Dermis blood vessel endothelial cell (primary cell): ENCODE measurements around the gene MCUR1. TPM values are rescaled to one million over a fixed set of nuclear protein-coding genes. Genes with fewer than 3 reads are reported as not detected.
"Not testable (repeated sequence)": the region's sequence is repeated elsewhere in the genome, so short reads cannot be mapped to it uniquely, and the experiment has no call there.

Experiments
- DNase-seq: peaks from one replicate; pipeline ENCODE4 v3.0.0; 2010
- total RNA-seq: library from RNA; depleted of rRNA; stranded (reverse); fragments of >200 nt; gene quantifications from 2 replicates; pipeline ENCODE4 v1.2.3, GENCODE V29; 2014

The MCUR1 gene
- total RNA-seq, 1 donor from 2014 or later, result 8.3 TPM

DNA sequence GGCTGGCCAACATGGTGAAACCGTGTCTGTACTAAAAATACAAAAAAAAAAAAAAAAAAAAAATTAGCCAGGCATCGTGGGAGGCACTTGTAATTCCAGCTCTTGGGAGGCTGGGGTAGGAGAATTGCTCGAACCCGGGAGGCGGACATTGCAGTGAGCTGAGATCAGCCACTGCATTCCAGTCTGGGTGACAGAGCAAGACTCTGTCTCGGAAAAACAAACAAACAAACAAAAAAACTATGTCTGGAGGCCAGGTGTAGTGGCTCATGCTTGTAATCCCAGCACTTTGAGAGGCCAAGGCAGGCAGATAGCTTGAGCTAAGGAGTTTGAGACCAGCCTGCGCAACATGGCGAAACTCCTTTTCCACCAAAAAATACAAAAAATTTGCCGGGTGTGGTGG is 38.9 kb downstream of the MCUR1 start:
- not testable (repeated sequence) for DNase-seq

DNA sequence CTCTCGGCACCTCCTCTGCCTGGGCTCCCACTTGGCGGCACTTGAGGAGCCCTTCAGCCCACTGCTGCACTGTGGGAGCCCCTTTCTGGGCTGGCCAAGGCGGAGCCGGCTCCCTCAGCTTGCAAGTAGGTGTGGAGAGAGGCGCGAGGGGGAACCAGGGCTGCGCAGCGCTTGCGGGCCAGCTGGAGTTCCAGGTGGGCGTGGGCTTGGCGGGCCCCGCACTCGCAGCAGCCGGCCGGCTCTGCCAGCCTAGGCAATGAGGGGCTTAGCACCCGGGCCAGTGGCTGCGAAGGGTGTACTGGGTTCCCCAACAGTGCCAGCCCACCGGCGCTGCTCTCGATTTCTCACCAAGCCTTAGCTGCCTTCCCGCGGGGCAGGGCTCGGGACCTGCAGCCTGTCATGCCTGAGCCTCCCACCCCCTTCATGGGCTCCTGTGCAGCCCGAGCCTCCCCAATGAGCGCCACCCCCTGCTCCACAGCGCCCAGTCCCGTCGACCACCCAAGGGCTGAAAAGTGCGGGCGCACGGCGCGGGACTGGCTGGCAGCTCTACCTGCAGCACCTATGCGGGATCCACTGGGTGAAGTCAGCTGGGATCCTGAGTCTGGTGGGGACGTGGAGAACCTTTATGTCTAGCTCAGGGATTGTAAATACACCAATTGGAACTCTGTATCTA is 41.9 kb downstream of the MCUR1 start:
- not testable (repeated sequence) for DNase-seq

DNA sequence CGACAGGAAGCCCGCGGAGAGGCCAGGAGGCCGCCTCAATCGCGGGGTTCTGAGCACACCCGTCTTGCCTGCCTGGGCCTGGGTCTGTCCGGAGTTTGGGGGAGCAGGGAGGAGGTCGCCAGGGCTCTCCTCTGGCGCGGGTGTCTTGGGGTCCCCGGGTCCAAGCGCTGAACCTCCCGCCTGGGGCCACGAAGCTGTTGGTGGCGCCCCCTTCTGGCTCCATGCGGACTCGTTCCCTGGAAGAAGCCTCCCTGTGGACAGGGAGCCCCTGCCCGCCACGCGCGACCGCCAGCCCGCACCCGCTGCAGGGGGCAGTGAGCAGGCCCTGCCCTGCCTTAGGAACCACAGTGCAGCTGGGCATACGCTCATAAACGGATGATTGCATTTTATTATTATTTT is 44.7 kb downstream of the MCUR1 start:
- DNase-seq, result no peak

DNA sequence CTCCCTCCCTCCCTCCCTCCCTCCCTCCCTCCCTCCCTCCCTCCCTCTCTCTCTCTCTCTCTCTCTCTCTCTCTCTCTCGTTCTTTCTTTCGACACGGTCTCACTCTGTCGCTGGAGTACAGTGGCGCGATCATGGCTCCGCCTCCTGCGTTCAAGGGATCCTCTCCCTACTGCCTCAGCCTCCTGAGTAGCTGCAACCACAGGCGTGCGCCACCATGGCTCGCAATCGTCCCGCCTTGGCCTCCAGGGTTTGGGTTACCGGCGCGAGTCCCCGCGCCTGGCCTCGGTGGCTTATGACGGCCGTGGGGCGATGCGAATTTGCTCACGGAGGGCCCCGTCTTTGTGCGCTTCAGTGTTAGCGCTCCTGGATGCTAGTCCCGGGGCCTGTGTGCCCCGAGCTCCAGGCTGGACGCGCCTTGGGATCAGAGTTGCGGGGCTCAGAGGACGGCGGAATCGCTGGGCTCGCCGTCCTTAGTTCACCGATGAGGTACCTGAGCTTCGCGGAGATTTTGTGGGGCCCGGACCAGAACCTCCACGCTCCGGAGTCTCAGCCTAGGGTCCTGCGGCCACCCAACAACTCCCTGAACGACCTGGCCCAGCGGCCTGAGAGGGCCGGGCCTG is 45.2 kb downstream of the MCUR1 start:
- no peak for DNase-seq

DNA sequence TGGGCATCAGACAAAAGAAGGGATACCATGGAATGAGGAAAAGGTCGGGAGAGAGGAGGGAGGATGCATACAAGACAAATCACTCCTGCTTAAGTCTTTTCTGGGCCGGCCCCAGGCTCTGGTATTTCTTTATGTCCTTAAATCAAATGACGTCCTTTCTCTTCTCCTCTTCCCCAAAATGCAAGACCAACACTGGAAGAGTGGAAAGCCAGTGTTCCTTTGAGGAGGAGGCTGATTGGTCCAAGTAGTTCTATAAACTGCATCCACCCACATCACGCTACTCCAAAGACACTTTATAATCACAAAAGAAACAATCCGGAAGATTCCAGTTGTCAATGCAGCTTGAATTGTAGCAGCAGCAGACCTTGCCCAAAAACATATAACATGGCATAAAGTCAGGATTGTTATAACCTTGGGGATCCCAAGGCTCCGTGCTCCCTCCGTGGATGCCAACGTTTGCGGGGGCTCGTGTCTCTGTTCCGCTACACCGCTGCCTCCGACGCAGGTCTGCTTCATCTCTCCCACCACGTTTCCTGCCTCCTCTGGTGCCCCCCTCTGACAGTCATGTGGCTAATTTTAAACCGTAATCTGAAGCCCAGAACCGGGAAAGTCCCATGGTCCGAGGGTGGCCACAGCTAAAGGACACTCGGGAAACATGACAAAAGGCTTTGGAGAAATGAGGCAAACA is 47.1 kb downstream of the MCUR1 start:
- DNase-seq, result peak; percentile 42

DNA sequence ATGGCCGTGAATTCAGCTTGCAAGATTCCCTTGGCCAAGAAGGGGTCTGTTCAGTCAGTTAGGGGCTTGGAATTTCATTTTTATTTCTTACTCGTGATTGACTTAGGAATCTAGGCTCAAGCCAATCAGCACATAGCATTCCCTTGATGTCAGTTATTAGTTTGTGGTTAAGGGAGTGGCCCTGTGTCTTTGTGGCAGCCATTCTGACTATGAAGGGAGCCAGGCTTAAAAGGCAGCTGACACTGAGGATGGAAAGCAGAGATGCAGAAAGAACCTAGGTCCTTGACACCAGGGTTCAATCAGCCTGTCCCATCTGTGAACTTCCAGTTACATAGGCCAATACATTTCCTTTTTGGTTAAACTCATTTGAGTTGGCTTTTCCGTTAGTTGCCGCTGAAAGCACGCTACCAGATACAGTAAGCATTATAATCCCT is 48.1 kb downstream of the MCUR1 start:
- DNase-seq, result peak; percentile 3

DNA sequence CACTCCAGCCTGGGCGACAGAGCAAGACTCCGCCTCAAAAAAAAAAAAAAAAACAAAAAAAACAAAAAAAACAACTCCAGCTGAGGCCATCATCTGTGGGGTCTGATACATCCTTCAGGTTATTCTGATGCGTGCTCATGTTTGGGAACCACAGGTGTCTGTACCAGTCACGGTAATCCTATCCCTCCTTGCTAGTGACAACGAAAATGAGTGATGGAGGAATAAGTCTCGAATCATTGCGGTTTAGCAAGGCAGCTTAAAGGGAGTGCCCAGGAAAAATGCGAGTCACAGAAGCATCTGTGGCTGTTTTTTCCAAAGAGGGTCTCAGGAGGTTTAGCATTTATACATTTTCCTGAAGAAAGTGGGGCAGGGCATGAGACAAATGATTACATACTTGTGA is 48.8 kb downstream of the MCUR1 start:
- no peak for DNase-seq

DNA sequence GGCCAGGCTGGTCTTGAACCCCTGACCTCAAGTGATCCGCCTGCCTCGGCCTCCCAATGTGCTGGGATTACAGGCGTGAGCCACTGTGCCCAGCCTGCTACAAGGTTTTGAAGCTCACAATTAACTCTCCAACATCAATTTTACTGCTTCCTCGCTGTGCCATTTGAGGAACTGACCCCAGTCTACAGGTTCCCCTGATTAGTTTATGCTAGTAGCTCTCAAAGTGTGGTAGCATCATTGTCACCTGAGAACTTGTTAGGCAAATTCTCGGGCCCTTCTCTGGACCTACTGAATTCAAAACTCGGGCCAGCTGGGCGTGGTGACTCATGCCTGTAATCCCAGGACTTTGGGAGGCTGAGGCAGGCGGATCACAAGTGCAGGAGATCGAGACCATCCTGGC is 49.4 kb downstream of the MCUR1 start:
- DNase-seq, result no peak

DNA sequence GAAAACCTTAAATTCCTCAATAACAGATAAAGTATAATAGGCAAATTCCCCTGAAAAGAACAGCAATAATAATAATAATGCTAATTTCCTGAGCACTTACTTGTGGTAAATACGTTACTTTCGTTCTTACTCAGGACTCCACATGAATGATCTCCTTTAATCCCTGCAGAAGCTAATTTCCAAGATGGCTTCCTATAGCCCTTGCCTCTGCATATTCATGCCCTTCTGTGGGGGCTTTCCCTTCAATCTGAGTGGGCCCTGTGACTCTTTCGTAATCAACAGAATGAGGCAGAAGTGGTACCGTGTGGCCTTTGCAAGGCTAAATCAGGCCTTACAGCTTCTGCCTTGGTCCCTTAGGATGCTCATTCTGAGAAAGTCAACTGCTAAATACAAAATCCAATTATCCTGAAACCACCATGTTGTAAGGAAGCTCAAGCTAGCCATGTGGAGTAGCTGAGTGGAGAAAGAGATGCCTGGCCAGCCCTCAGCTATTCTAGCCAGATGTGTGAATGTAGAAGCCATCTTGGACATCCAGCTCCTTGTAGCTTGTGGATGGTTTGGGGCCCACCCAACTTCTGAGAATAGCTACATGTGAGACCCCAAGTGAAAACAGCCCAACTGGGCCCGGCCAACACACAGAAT is 50.5 kb downstream of the MCUR1 start:
- DNase-seq, result no peak

DNA sequence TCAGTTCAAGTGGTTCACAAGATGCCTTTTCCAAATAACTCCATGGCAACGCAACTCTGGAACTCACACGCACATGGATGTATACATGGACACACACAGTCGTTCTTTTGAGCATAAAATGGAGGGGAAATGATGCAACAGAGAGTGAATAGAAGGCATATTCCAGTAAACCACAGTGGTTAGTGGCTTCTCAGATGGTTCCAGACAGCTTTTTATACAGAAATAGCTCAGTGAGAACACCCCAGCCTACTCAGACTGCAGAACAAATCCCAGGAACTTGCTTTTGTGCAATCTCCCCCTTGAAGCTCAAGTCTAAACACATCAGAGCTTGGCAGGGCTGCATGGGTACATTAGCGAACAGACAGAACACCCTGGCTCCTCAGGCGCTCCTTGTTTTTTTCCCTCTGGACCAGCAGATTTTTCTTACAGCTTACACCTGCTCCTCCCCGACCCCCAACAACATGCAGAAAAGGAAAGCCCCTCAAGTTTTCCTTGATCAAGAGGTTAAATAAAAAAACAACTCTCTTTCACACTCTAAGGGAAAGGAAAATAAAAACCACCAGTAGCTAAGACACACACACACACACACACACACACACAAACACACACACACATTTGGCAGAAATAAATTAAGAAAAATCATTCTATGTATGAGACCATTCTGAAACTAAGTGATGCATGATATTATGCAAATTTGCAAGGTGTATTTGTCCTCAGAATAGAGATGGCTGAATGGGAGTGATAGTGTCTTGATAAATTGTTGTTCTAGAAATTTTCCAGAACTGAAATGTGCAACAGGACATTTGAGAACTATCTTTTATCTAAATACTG is 51.5 kb downstream of the MCUR1 start:
- no peak for DNase-seq

DNA sequence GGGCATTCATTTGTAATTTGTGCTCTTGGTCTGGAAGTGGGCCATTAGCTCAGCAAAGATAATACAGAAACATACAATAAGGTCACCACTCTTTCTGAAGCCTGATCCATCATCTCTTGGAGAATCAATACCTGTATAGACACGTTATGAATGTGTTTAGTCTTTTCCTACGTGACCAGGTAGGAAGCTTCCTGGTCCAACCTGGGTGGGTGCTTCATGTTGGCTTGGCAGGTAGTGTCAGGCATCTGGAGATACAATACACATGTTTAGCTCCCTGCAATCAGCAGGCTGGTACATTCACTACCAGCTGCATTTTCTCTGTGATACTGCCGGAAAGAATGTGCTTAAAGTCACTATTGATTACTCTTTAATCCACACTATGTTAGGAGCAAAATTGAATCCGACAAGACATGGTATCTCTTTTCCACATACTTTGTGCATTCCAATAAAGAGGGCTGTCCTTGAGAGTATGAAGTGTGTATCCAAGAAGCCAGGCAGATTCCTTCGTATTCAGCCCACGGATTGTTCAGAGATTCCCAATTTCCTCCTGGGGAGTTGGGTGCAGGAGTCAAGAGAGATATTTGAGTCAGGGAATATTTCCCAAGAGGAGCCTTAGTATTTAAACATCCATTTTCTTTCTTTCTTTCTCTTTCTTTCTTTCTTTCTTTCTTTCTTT is 52.9 kb downstream of the MCUR1 start:
- no peak for DNase-seq

DNA sequence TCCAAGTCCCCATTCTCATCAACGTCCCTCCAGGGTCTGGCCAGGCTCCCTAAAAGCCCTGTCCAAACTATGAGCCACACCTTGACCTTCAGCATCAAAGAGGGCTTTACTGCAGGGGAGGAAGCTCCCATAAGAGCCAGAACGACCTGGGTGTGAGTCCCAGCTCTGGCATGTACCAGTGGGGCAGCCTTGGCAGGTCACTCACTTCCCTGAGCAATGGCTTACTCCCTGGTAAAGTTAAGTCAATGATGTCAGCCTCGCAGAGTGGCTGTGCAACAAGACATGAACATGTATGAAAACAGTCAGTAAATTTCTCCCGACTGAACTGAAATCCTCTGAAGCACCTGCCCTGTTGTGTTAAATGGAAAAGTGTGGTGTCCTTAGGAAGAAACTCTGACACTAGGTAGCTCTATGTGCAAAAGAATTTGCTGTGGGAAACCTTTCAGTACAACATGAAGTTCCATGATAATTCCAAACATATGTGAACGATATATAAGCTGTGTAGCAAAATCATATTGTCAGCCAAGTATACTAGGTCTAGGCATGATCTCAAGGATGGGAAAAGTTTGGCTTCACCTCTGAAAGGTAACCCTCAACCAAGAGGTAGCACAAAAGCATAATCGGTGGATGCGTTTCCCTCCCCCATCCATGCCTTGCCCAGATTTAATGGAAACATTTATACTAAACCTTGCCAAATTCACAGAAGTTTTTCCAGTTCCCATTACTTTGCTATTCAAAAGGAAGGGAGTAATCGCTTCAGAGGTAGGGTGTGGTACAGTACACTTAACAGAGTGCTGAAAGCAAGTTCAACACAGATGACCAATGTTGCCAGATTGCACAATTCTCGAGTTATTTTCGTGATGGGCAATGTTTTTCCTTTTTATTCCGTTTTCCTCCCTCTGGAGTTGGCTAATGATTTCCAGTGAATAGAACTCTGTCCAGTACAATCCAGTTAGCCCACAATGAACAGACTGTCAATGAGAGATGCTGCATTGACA is 53.8 kb downstream of the MCUR1 start:
- DNase-seq, result no peak

DNA sequence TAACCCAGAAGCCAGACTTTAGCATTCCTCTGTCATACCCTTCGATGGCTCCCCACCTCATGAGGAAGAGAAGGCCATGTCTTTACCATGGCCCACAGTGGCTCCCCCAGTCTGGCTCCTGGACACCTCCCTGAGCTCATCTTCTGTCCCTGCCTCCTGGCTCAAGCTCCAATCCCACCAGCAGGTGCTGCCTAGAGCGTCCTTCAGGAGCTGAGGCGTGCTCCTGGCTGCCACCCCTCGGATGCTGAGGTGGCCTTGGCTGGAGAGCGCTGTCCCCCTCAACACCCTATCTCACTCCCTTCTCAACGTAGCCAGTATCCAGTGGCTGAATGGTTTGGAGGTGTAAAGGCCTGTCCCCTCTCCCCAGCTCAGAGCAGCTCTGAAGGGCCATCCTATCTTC is 55.3 kb downstream of the MCUR1 start:
- no peak for DNase-seq

DNA sequence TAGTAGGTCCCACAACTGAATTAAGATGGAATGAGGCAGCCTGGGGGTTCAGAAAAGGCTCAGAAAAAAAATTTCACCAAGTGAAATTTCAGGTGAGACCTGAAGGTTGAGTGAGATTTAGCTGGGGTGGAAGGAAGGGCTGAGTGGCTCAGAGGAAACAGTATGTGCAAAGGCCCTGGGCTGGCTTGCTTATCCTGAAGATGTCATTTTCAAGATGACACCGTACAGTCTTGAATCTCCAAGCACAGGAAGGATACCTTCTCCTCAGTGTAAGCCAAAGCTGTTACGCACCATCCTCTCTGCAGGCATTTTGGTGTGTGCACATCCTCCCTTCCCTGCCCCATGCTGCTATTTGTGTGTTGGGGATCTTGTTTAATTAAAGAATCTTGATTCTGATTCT is 59.7 kb downstream of the MCUR1 start:
- DNase-seq, result no peak

DNA sequence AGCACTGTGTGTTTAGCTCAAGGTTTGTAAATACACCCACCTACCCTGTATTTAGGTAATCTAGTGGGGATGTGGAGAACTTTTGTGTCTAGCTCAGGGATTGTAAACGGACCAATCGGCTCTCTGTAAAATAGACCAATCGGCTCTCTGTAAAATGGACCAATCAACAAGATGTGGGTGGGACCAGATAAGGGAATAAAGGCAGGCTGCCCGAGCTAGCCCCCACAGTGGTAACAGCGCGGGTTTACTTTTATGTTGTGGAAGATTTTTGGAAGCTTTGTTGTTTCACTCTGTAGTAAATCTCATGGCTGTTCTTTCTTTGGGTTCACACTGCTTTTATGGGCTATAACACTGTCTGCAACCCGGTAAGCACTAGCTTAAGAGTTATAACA is 70.6 kb downstream of the MCUR1 start:
- DNase-seq, result no peak

DNA sequence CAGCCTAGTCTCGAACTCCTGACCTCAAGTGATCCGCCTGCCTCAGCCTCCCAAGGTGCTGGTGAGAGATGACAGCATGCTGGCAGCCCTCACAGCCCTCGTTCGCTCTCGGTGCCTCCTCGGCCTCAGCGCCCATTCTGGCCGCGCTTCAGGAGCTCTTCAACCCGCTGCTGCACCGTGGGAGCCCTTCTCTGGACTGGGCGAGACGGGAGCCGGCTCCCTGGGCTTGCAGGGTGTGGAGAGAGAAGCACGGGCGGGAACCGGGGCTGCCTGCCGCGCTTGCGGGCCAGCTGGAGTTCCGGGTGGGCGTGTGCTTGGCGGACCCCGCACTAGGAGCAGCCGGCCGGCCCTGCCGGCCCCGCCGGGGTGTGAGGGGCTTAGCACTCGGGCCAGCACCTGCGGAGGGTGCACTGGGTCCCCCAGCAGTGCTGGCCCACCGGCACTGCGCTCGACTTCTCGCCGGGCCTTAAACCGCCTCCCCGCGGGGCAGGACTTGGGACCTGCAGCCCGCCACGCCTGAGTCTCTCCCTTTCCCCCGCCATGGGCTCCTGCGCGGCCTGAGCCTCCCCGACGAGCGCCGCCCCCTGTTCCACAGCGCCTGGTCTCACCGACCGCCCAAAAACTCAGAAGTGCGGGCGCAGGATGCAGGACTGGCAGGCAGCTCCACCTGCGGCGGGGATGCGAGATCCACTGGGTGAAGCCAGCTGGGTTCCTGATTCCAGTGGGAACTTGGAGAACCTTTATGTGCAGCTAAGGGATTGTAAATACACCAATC is 71.2 kb downstream of the MCUR1 start:
- DNase-seq, result no peak

DNA sequence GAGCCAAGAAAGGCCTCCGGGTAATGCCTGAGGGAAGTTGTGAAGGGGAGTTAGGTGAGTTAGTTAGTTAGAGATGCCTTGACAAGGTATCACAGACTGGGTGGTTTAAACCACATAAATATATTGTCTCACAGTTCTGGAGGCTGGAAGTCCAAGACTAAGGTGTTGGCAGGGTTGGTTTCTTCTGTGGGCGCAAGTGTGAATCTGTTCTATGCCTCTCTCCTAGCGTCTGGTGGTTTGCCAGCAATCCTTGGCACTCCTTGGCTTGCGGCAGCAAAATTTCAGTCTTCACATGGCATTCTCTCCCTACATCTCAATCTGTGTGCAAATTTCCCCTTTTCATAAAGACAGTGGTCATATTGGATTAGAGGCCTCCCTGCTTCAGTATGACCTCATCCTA is 73.0 kb downstream of the MCUR1 start:
- no peak for DNase-seq
